ENCODE data around the gene MASP2. TPM values are rescaled to one million over a fixed set of nuclear protein-coding genes. Genes with fewer than 3 reads are reported as not detected.

The MASP2 gene
- total RNA-seq, 1 experiment from 2014 or later: 0.25 TPM

- Histone ChIP-seq H3K36me3 (ENCODE audit: control insufficient read depth in 1 of 2, insufficient read depth in 2 of 2, low read length in 2 of 2) (peaks cover 7 to 34% of the 10 kb centered on the region in 2 experiments; a peak in 2 of 4 replicates), H3K27me3 (ENCODE audit: insufficient read depth, low read length) (no peaks in the 10 kb centered on the region), H3K4me3 (replicated peaks in 1 of 2; ENCODE audit: low read depth in 1 of 2, low read length in 2 of 2) (peak within 1 kb of the TSS; percentile 93 to 98), H4K20me1 (ENCODE audit: insufficient read depth) (no peaks in the 10 kb centered on the region), H3K9me2 (ENCODE audit: insufficient read depth) (no peaks in the 10 kb centered on the region), H3K79me2 (ENCODE audit: insufficient read depth, low read length) (peaks cover 44% of the 10 kb centered on the region), H3K9me3 (ENCODE audit: control insufficient read depth in 1 of 2, insufficient read depth in 1 of 2, low read depth in 1 of 2, low read length in 2 of 2) (no peaks in the 10 kb centered on the region), H3K9ac (ENCODE audit: low read length) (peak within 1 kb of the TSS; percentile 90), H2AFZ (ENCODE audit: low read depth, low read length, poor library complexity, severe bottlenecking) (no peak within 1 kb of the TSS), H3K4me1 (ENCODE audit: control insufficient read depth in 1 of 2, insufficient read depth in 2 of 2, low read length in 2 of 2) (peaks cover 6 to 25% of the 10 kb centered on the region in 2 experiments; a peak in 3 of 4 replicates), H3K27ac (ENCODE audit: low read depth, low read length) (peak within 1 kb of the TSS; percentile 90), H3K4me2 (ENCODE audit: low read length) (peak within 1 kb of the TSS; percentile 95)
- TSS peak; percentile 85 for BruUV-seq (replicated peaks)
- ChIA-PET RAD21 (ENCODE audit: low non-redundant PET in 1 of 2, low total read pairs in 2 of 2, uncharacterized antibody in 2 of 2, unreplicated experiment in 2 of 2) (no interaction called here), CTCF (interaction anchor here (1.9 kb wide), 1 partner anchor 22 kb away, joined by 17 read pairs; no protein-coding TSS in a partner anchor), POLR2A (interaction anchor here (0.8 kb wide), 1 partner anchor 23 kb away, joined by 3 read pairs; no protein-coding TSS in a partner anchor)
- DNase-seq (ENCODE audit: low read depth, low spot score): peak; percentile 66
- intact Hi-C loops (cut with micrococcal nuclease): no loop called here
- peak; percentile 95 for ATAC-seq
- TF ChIP-seq EZH2 (IDR thresholded peaks at IDR 0.05) (no peak), YY1 (IDR thresholded peaks at IDR 0.05; ENCODE audit: extremely low read depth, insufficient replicate concordance, low read depth, low read length) (peak; percentile 11), MAX (IDR thresholded peaks at IDR 0.05) (peak; percentile 92), CBX3 (IDR thresholded peaks at IDR 0.05; ENCODE audit: low read depth) (no peak), POLR2A (IDR thresholded peaks at IDR 0.05; ENCODE audit: borderline replicate concordance, extremely low read depth, insufficient read depth, insufficient read length) (peak; percentile 27), ZBTB33 (IDR thresholded peaks at IDR 0.05; ENCODE audit: extremely low read depth, insufficient replicate concordance, low read length) (no peak), ELF1 (IDR thresholded peaks at IDR 0.05; ENCODE audit: borderline replicate concordance, low read depth) (no peak), CEBPB (IDR thresholded peaks at IDR 0.05; ENCODE audit: low read depth) (no peak), TCF7L2 (IDR thresholded peaks at IDR 0.05; ENCODE audit: borderline replicate concordance, extremely low read depth, insufficient read depth, insufficient read length) (no peak), JUND (IDR thresholded peaks at IDR 0.05) (no peak), ZFX (IDR thresholded peaks at IDR 0.05) (peak; percentile 62), CTCF (IDR thresholded peaks at IDR 0.05 in 2 of 3, conservative IDR thresholded peaks at IDR 0.05 in 1 of 3; ENCODE audit: borderline replicate concordance in 1 of 3, insufficient read depth in 1 of 3, low read depth in 2 of 3, low read length in 2 of 3) (peak in 1 of 3 experiments; percentile 15; a peak in 1 of 6 replicates), SRF (IDR thresholded peaks at IDR 0.05; ENCODE audit: low read depth) (no peak), EGR1 (IDR thresholded peaks at IDR 0.05; ENCODE audit: low read depth) (no peak), FOSL1 (IDR thresholded peaks at IDR 0.05; ENCODE audit: low read depth) (no peak), ZNF274 (IDR thresholded peaks at IDR 0.05; ENCODE audit: low read depth, low read length) (no peak), SP1 (IDR thresholded peaks at IDR 0.05; ENCODE audit: low read depth) (peak; percentile 71), RAD21 (IDR thresholded peaks at IDR 0.05; ENCODE audit: low read depth) (no peak), POLR2AphosphoS5 (IDR thresholded peaks at IDR 0.05; ENCODE audit: low read depth, low read length) (peak; percentile 74)
These were observed 13.2 kb upstream of the MASP2 start, which contains the start of gene SRM for GRCh38 chr1:11059968-11060830. Gene SRM (minus strand): TSS chr1:11060018. CDS start chr1:11059943, 75 bp downstream.
